KMS-11 (cell line): Measurements from ENCODE around the gene ELMO1.

ENCODE experiments used
- H2AFZ ChIP-seq: fragments of 200-600 bp; sonication (generic); 2 replicates; pipeline ENCODE4 v1.6.1; 2016; ENCODE audit warnings: antibody characterized with exemption, mixed run types, low read depth
- H3K27ac ChIP-seq: fragments of 200-600 bp; sonication (generic); 2 replicates; pipeline ENCODE4 v1.6.1; 2016; ENCODE audit warnings: mild to moderate bottlenecking, mixed run types
- H3K27me3 ChIP-seq: fragments of 200-600 bp; sonication (generic); 2 replicates; pipeline ENCODE4 v1.6.1; 2017; ENCODE audit warnings: mild to moderate bottlenecking, low read depth, mixed run types, moderate library complexity; ENCODE audit not compliant: insufficient read depth
- H3K36me3 ChIP-seq: fragments of 200-600 bp; sonication (generic); 2 replicates; pipeline ENCODE4 v1.6.1; 2017; ENCODE audit warnings: mild to moderate bottlenecking, mixed run types; ENCODE audit not compliant: insufficient read depth
- H3K4me1 ChIP-seq: fragments of 200-600 bp; sonication (generic); 2 replicates; pipeline ENCODE4 v1.6.1; 2016; ENCODE audit warnings: mild to moderate bottlenecking, low read depth, mixed run types; ENCODE audit not compliant: poor library complexity, severe bottlenecking
- H3K4me2 ChIP-seq: fragments of 200-600 bp; sonication (generic); 2 replicates; pipeline ENCODE4 v1.7.0; 2016; ENCODE audit warnings: mild to moderate bottlenecking, mixed run types
- H3K4me3 ChIP-seq: fragments of 200-600 bp; sonication (generic); IDR thresholded peaks from 2 replicates; pipeline ENCODE4 v1.6.1; 2017; ENCODE audit warnings: low read depth, low read length, mixed read lengths; ENCODE audit not compliant: insufficient read depth
- H3K79me2 ChIP-seq: fragments of 200-600 bp; sonication (generic); 2 replicates; pipeline ENCODE4 v1.6.1; 2016; ENCODE audit warnings: low read depth, mixed run types; ENCODE audit not compliant: insufficient read depth
- H3K9ac ChIP-seq: fragments of 200-600 bp; sonication (generic); 2 replicates; pipeline ENCODE4 v1.6.1; 2016; ENCODE audit warnings: mild to moderate bottlenecking, mixed run types
- H4K20me1 ChIP-seq: fragments of 200-600 bp; sonication (generic); 2 replicates; pipeline ENCODE4 v1.6.1; 2016; ENCODE audit warnings: mild to moderate bottlenecking, mixed run types; ENCODE audit not compliant: insufficient read depth
- TF ChIP-seq, protein P1 (sequence below): fragments of 200-600 bp; sonication (generic); conservative IDR thresholded peaks from 2 replicates; pipeline ENCODE4 v1.6.1; 2017; ENCODE audit warnings: low read depth, mild to moderate bottlenecking, antibody characterized with exemption, low read length, moderate library complexity, mixed read lengths

ELMO1 gene

DNA sequence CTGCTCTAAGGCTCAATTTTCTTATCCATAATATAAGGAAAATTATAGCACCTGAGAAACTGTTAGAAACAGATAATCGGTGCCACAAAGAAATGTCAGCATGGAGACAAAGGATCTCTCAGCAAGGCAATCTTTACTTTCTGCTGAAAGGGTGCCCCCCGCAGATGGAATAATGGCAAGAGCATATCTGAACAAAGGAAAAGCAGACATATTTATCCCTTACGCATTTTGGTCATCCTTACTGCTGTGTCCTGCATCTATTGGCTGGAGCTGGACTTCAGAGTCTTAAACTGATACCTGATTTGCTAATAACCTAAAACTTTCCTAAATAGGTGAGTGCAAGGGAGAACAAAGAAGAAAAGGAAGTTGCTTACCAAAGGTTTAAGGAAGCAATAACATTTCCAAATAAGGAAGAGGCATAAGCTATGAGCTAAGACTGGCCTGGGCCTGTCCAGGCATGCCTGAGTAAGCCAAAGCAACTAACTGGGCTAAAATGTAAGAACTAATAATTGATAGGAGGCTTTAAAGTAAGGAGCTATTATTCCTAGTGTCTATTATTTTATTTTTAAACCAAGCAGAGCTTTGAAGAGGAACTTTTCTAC, 39.6 kb upstream of the ELMO1 start:
- Histone ChIP-seq H3K79me2 (no peaks in the 10 kb centered on the region), H4K20me1 (no peaks in the 10 kb centered on the region), H3K4me2 (no peak overlapping the region), H3K27ac (no peak overlapping the region), H2AFZ (no peak overlapping the region), H3K4me1 (peaks cover 1% of the 10 kb centered on the region), H3K27me3 (no peaks in the 10 kb centered on the region), H3K4me3 (no peak overlapping the region), H3K36me3 (no peaks in the 10 kb centered on the region), H3K9ac (no peak overlapping the region)
- TF ChIP-seq, protein P1, sequence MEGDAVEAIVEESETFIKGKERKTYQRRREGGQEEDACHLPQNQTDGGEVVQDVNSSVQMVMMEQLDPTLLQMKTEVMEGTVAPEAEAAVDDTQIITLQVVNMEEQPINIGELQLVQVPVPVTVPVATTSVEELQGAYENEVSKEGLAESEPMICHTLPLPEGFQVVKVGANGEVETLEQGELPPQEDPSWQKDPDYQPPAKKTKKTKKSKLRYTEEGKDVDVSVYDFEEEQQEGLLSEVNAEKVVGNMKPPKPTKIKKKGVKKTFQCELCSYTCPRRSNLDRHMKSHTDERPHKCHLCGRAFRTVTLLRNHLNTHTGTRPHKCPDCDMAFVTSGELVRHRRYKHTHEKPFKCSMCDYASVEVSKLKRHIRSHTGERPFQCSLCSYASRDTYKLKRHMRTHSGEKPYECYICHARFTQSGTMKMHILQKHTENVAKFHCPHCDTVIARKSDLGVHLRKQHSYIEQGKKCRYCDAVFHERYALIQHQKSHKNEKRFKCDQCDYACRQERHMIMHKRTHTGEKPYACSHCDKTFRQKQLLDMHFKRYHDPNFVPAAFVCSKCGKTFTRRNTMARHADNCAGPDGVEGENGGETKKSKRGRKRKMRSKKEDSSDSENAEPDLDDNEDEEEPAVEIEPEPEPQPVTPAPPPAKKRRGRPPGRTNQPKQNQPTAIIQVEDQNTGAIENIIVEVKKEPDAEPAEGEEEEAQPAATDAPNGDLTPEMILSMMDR, result no peak

DNA sequence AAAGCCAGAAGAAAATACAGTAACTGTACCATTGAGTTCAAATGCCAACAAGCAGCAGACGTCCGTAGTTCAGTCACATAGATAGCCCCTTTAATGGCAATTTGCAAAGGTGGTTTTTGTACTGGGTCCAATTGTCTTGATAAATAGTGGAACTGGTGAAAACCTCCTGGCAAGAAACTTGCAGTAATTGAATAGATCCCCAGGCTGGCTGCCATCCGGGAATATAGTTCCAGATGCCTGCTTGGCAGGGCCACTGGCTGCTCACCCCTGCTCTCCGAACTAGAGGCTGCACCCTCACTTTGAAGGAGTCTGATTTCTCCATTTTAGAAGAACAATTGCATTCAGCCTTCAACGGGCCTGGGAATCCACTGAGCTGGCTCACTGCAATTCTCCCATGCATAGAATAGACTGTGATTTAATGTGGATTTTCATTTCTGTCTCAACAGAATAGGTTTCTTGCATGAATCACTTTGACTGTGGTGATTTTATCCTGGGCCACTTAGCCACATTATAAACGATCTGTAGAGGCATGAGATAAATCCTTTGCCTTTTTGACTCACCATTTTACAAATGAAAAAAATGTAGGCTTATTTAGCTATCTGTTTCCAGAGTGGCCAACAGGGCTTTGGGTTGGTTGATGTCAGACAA, 35.9 kb upstream of the ELMO1 start:
- TF ChIP-seq, protein P1, result no peak
- no peak overlapping the region for H3K27ac ChIP-seq
- H3K27me3 ChIP-seq, result no peaks in the 10 kb centered on the region

DNA sequence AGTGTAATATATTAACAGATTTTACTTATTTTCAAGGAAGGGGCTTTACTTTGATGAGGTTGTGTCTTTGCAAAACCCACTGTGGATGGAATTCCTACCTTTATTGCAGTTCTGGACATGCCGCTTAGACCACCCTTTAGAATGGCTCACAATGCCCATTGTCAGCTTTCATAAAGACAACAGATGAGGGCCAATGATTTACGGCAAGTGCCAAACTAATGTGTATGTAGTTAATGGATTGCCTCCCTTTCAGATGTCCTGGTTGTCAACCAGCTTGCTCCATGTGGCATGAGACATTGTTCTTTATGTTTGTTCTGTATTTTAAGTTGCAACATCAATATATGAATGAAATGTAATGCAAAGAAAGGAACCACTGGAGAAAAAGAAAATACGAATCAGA, 35.0 kb upstream of the ELMO1 start:
- no peak overlapping the region for H3K4me2 ChIP-seq
- H3K4me3 ChIP-seq, result no peak overlapping the region
- no peaks in the 10 kb centered on the region for H3K27me3 ChIP-seq
- H4K20me1 ChIP-seq, result no peaks in the 10 kb centered on the region
- no peaks in the 10 kb centered on the region for H3K36me3 ChIP-seq
- no peak overlapping the region for H2AFZ ChIP-seq
- no peak overlapping the region for H3K27ac ChIP-seq
- no peak overlapping the region for H3K9ac ChIP-seq
- H3K79me2 ChIP-seq, result no peaks in the 10 kb centered on the region
- no peaks in the 10 kb centered on the region for H3K4me1 ChIP-seq
- TF ChIP-seq, protein P1, result no peak

More for the DNA sequence above, 35.9 kb upstream of the ELMO1 start:
- H3K79me2 ChIP-seq, result no peaks in the 10 kb centered on the region
- H3K4me1 ChIP-seq, result no peaks in the 10 kb centered on the region
- H3K9ac ChIP-seq, result no peak overlapping the region
- H4K20me1 ChIP-seq, result no peaks in the 10 kb centered on the region
- no peak overlapping the region for H3K4me2 ChIP-seq
- H3K4me3 ChIP-seq, result no peak overlapping the region
- no peaks in the 10 kb centered on the region for H3K36me3 ChIP-seq
- no peak overlapping the region for H2AFZ ChIP-seq

DNA sequence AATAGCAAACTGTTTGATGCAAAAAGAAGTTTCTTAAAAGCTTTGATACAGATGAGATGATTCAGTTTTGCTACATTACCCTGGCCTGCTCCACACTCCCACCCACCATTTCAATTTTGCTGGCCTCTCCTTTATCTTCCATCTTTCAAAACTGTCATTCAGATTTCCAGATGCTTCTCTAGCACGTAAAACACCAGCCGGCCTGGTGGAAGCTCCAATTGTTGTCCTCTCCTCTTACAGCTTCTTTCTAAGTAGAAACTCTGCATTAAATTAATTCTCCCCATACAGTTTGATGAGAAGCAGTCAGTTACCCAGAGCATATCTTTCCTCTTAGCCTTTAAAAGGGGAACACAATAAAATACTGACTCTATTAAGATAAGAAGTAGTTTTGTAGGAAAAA, 34.3 kb upstream of the ELMO1 start:
- H3K27ac ChIP-seq, result no peak overlapping the region
- no peaks in the 10 kb centered on the region for H3K4me1 ChIP-seq
- H3K36me3 ChIP-seq, result no peaks in the 10 kb centered on the region
- no peak overlapping the region for H3K9ac ChIP-seq
- TF ChIP-seq, protein P1, result no peak
- no peaks in the 10 kb centered on the region for H3K79me2 ChIP-seq
- no peak overlapping the region for H3K4me3 ChIP-seq
- H2AFZ ChIP-seq, result no peak overlapping the region
- H4K20me1 ChIP-seq, result no peaks in the 10 kb centered on the region
- no peaks in the 10 kb centered on the region for H3K27me3 ChIP-seq
- no peak overlapping the region for H3K4me2 ChIP-seq
